HCT116 (cell line): ENCODE data around the gene GNAS. TPM values are rescaled to one million over a fixed set of nuclear protein-coding genes. Genes with fewer than 3 reads are reported as not detected.

Source experiments
- ATAC-seq: fragments of 200-7000 bp; cut with Tn5 transposase; 2 replicates; pipeline ENCODE4 v1.9.1; 2020; ENCODE audit warnings: mild to moderate bottlenecking, moderate library complexity
- BruUV-seq: library from RNA; stranded (reverse); fragments of 400-500 nt; replicated peaks from 2 replicates; lab custom pipeline; 2021; lab: Mats Ljungman, UMichigan
- CTCF ChIA-PET: fragments of 300-600 bp; sonication (Branson Sonifier 250); formaldehyde crosslinking; loops from one replicate; lab custom pipeline; 2021; ENCODE audit warnings: antibody characterized with exemption; lab: Charles Lee
- POLR2A ChIA-PET: fragments of 300-600, 350-600 bp; sonication (Branson Sonifier 250); formaldehyde crosslinking; loops from one replicate; lab custom pipeline; 2021; ENCODE audit warnings: antibody characterized with exemption; lab: Charles Lee
- RAD21 ChIA-PET, 2 experiments: fragments of 300-600 bp; sonication (Branson Sonifier 250); formaldehyde crosslinking; loops; one replicate each; lab custom pipeline; 2023; ENCODE audit warnings: low total read pairs in 2 of 2; ENCODE audit not compliant: uncharacterized antibody in 2 of 2, unreplicated experiment in 2 of 2, low non-redundant PET in 1 of 2; lab: Charles Lee
- DNase-seq: peaks from one replicate; pipeline ENCODE4 v3.0.0-alpha.2; 2010; ENCODE audit warnings: low read depth, low spot score
- H2AFZ ChIP-seq: fragments of 200-600 bp; shearing (Covaris generic), sonication (generic); 2 replicates; pipeline ENCODE4 v1.6.1; 2017; ENCODE audit warnings: low read depth, mixed run types, mixed read lengths, antibody characterized with exemption, low read length; ENCODE audit not compliant: poor library complexity, severe bottlenecking
- H3K27ac ChIP-seq: 2 replicates; pipeline ENCODE4 v1.5.1; 2012; ENCODE audit warnings: low read depth, low read length
- H3K27me3 ChIP-seq: fragments of 200-600 bp; sonication (generic); 2 replicates; pipeline ENCODE4 v1.6.1; 2016; ENCODE audit warnings: mixed run types, low read length, mixed read lengths; ENCODE audit not compliant: insufficient read depth
- H3K36me3 ChIP-seq, 2 experiments: fragments of 200-500 bp in 1 of 2; fragments of 200-600 bp in 1 of 2; sonication (Bioruptor generic) in 1 of 2; sonication (generic) in 1 of 2; 2 replicates each; pipeline versions ENCODE4 v1.5.1 to v1.6.1; 2014 to 2016; ENCODE audit warnings: low read length in 2 of 2, inconsistent platforms in 1 of 2, mixed read lengths in 1 of 2, mixed run types in 1 of 2; ENCODE audit not compliant: insufficient read depth in 2 of 2, control insufficient read depth in 1 of 2
- H3K4me1 ChIP-seq, 2 experiments: fragments of 200-600 bp in 1 of 2; sonication (generic) in 1 of 2; 2 replicates each; pipeline versions ENCODE4 v1.5.1 to v1.6.1; 2012 to 2017; ENCODE audit warnings: low read length in 2 of 2, inconsistent platforms in 1 of 2, mild to moderate bottlenecking in 1 of 2, mixed read lengths in 1 of 2, mixed run types in 1 of 2, moderate library complexity in 1 of 2; ENCODE audit not compliant: insufficient read depth in 2 of 2, control insufficient read depth in 1 of 2
- H3K4me2 ChIP-seq: fragments of 200-600 bp; sonication (generic); 2 replicates; pipeline ENCODE4 v1.6.1; 2017; ENCODE audit warnings: mixed run types, low read length, mixed read lengths
- H3K4me3 ChIP-seq, 2 experiments: fragments of 200-600 bp in 1 of 2; sonication (generic) in 1 of 2; replicated peaks in 1 of 2; 2 replicates each; pipeline ENCODE4 v1.5.1; 2011 to 2016; ENCODE audit warnings: low read length in 2 of 2, control low read depth in 1 of 2, low read depth in 1 of 2, mild to moderate bottlenecking in 1 of 2, mixed read lengths in 1 of 2, mixed run types in 1 of 2
- H3K79me2 ChIP-seq: fragments of 200-600 bp; sonication (generic); 2 replicates; pipeline ENCODE4 v1.6.1; 2017; ENCODE audit warnings: mild to moderate bottlenecking, mixed run types, low read length, moderate library complexity, mixed read lengths; ENCODE audit not compliant: insufficient read depth
- H3K9ac ChIP-seq: fragments of 200-600 bp; sonication (generic); 2 replicates; pipeline ENCODE4 v1.6.1; 2016; ENCODE audit warnings: low read length, mixed read lengths
- H3K9me2 ChIP-seq: fragments of 200-600 bp; sonication (generic), shearing (Covaris generic); 2 replicates; pipeline ENCODE4 v1.6.1; 2017; ENCODE audit warnings: mixed run types, mild to moderate bottlenecking, moderate library complexity; ENCODE audit not compliant: insufficient read depth
- H3K9me3 ChIP-seq, 2 experiments: fragments of 200-500 bp in 1 of 2; fragments of 200-600 bp in 1 of 2; sonication (Bioruptor generic) in 1 of 2; sonication (generic) in 1 of 2; 2 replicates each; pipeline ENCODE4 v1.6.1; 2014 to 2017; ENCODE audit warnings: low read length in 2 of 2, mixed read lengths in 2 of 2, inconsistent platforms in 1 of 2, low read depth in 1 of 2, mild to moderate bottlenecking in 1 of 2, mixed run types in 1 of 2, moderate library complexity in 1 of 2; ENCODE audit not compliant: control insufficient read depth in 1 of 2, insufficient read depth in 1 of 2
- H4K20me1 ChIP-seq: fragments of 200-600 bp; sonication (generic), shearing (Covaris generic); 2 replicates; pipeline ENCODE4 v1.6.1; 2017; ENCODE audit warnings: mixed run types, mild to moderate bottlenecking, moderate library complexity; ENCODE audit not compliant: insufficient read depth
- CBX3 ChIP-seq: IDR thresholded peaks from 2 replicates; pipeline ENCODE4 v1.6.1; 2012; ENCODE audit warnings: low read depth
- EGR1 ChIP-seq: IDR thresholded peaks from 2 replicates; pipeline ENCODE4 v1.6.1; 2012; ENCODE audit warnings: low read depth
- ELF1 ChIP-seq: IDR thresholded peaks from 2 replicates; pipeline ENCODE4 v1.6.1; 2012; ENCODE audit warnings: low read depth, borderline replicate concordance
- EZH2 ChIP-seq: fragments of 200-600 bp; sonication (generic); IDR thresholded peaks from 2 replicates; pipeline ENCODE4 v1.6.1; 2017; ENCODE audit warnings: antibody characterized with exemption, mixed run types
- EZH2phosphoT487 ChIP-seq: fragments of 200-600 bp; IDR thresholded peaks from 2 replicates; pipeline ENCODE4 v1.6.1; 2018; ENCODE audit warnings: antibody characterized with exemption, borderline replicate concordance
- FOSL1 ChIP-seq: IDR thresholded peaks from 2 replicates; pipeline ENCODE4 v1.6.1; 2012; ENCODE audit warnings: low read depth
- POLR2AphosphoS5 ChIP-seq: IDR thresholded peaks from 2 replicates; pipeline ENCODE4 v1.6.1; 2011; ENCODE audit warnings: mild to moderate bottlenecking, low read depth, low read length, moderate library complexity
- SP1 ChIP-seq: IDR thresholded peaks from 2 replicates; pipeline ENCODE4 v1.6.1; 2012; ENCODE audit warnings: low read depth
- intact Hi-C: fragments of 100-400 bp; cut with micrococcal nuclease; formaldehyde crosslinking; loops from 2 replicates; pipeline ENCODE4 v1.10.0; 2022
- total RNA-seq: library from RNA; stranded (reverse); gene quantifications from one replicate; pipeline ENCODE4 v1.2.1, GENCODE V29; 2021; ENCODE audit not compliant: unreplicated experiment
- TF ChIP-seq, protein P1 (sequence below): IDR thresholded peaks from 2 replicates; pipeline ENCODE4 v1.6.1; 2012; ENCODE audit warnings: low read depth

Gene GNAS
- total RNA-seq, 1 experiment from 2014 or later: 699 TPM

DNA sequence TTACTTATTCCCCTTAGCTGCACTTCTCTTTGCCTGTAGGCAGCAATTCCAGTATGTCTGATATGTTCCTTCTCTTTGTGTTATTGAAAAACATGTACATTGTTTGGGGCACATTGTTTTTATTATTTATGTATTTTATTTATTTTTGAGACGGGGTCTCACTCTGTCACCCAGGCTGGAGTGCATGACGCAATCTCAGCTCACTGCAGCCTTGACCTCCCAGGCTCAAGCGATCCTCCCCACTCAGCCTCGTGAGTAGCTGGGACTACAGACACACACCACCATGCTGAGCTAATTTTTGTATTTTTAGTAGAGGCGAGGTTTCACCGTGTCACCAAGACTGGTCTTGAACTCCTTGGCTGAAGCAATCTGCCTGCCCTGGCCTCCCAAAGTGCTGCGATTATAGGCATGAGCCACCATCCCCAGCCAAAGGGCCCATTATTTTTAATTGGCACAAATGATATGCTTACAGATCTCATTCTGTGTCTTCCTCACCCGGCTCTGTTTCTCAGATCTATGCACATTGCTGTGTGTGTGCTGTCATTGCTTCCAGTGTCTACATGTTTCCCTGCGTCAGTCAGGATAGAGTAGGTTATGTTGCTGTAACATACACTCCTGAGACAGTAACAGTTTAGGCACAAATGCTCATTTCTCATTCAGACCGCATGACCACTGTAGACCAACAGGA, 74.4 kb downstream of the GNAS start:
- ATAC-seq (0 out of 2 replicates have a peak, but pooled peaks have one; percentile 32), DNase-seq (no peak)
- CTCF ChIA-PET: no interaction called here
- Histone ChIP-seq H3K4me1 (no peaks in the 10 kb centered on the region), H3K9ac (no peak overlapping the region), H3K4me2 (no peak overlapping the region), H3K27me3 (no peaks in the 10 kb centered on the region), H4K20me1 (no peaks in the 10 kb centered on the region), H3K9me2 (no peaks in the 10 kb centered on the region), H3K9me3 (no peaks in the 10 kb centered on the region), H3K79me2 (no peaks in the 10 kb centered on the region), H2AFZ (no peak overlapping the region), H3K27ac (no peak overlapping the region), H3K4me3 (no peak overlapping the region), H3K36me3 (no peaks in the 10 kb centered on the region)
- intact Hi-C loops: no loop called here
- RAD21 ChIA-PET: no interaction called here
- BruUV-seq: no TSS peak
- POLR2A ChIA-PET: no interaction called here
- TF ChIP-seq, protein P1, sequence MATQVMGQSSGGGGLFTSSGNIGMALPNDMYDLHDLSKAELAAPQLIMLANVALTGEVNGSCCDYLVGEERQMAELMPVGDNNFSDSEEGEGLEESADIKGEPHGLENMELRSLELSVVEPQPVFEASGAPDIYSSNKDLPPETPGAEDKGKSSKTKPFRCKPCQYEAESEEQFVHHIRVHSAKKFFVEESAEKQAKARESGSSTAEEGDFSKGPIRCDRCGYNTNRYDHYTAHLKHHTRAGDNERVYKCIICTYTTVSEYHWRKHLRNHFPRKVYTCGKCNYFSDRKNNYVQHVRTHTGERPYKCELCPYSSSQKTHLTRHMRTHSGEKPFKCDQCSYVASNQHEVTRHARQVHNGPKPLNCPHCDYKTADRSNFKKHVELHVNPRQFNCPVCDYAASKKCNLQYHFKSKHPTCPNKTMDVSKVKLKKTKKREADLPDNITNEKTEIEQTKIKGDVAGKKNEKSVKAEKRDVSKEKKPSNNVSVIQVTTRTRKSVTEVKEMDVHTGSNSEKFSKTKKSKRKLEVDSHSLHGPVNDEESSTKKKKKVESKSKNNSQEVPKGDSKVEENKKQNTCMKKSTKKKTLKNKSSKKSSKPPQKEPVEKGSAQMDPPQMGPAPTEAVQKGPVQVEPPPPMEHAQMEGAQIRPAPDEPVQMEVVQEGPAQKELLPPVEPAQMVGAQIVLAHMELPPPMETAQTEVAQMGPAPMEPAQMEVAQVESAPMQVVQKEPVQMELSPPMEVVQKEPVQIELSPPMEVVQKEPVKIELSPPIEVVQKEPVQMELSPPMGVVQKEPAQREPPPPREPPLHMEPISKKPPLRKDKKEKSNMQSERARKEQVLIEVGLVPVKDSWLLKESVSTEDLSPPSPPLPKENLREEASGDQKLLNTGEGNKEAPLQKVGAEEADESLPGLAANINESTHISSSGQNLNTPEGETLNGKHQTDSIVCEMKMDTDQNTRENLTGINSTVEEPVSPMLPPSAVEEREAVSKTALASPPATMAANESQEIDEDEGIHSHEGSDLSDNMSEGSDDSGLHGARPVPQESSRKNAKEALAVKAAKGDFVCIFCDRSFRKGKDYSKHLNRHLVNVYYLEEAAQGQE: no peak

DNA sequence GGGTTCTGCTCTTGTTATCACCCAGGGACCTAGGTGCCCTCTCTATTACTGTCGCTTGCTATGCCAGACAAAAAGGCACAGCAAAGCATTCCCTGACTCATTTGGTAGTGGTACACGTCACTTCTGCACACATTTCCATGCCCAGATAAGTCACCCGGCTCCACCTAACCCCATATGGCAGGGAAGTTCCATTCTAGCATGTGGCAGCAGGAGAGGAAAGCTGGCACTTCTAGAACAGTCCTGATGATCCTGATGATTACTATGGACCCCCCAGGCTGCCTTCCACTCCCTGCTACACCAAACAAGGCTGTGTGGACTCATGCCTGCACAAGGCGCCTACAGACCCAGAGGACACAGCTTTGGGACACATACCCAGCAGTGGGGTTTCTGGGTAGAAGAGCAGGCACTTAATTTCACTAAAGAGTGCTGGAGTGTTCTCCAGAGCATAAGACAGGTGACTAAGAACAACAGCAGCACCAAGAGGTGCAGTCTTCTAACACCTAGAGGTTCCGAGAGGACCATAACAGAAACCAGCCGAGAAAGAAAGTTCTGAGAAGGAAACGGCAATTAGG, 75.1 kb downstream of the GNAS start:
- H4K20me1 ChIP-seq: no peaks in the 10 kb centered on the region
- no peak overlapping the region for H2AFZ ChIP-seq
- no peaks in the 10 kb centered on the region for H3K36me3 ChIP-seq
- POLR2A ChIA-PET: no interaction called here
- no peak for TF ChIP-seq FOSL1
- TF ChIP-seq EZH2: no peak
- no peak for TF ChIP-seq ELF1
- no peak for TF ChIP-seq SP1
- TF ChIP-seq EGR1: no peak
- no peak for TF ChIP-seq POLR2AphosphoS5
- TF ChIP-seq EZH2phosphoT487: no peak
- TF ChIP-seq CBX3: no peak
- no peaks in the 10 kb centered on the region for H3K9me2 ChIP-seq
- no TSS peak for BruUV-seq
- no peaks in the 10 kb centered on the region for H3K79me2 ChIP-seq
- no peaks in the 10 kb centered on the region for H3K4me1 ChIP-seq
- H3K4me3 ChIP-seq: no peak overlapping the region
- RAD21 ChIA-PET: no interaction called here
- DNase-seq: no peak
- CTCF ChIA-PET: no interaction called here
- intact Hi-C loops: no loop called here
- no peak overlapping the region for H3K9ac ChIP-seq
- H3K9me3 ChIP-seq: no peaks in the 10 kb centered on the region
- no peak for ATAC-seq
- no peak overlapping the region for H3K4me2 ChIP-seq
- H3K27me3 ChIP-seq: no peaks in the 10 kb centered on the region
- no peak overlapping the region for H3K27ac ChIP-seq
